ENCODE data around the gene CCDC183. TPM values are rescaled to one million over a fixed set of nuclear protein-coding genes. Genes with fewer than 3 reads are reported as not detected.
"Not testable (repeated sequence)": the region's sequence is repeated elsewhere in the genome, so short reads cannot be mapped to it uniquely, and the experiment has no call there.

The CCDC183 gene
- total RNA-seq, 1 experiment from 2014 or later, result 0.66 TPM

DNA sequence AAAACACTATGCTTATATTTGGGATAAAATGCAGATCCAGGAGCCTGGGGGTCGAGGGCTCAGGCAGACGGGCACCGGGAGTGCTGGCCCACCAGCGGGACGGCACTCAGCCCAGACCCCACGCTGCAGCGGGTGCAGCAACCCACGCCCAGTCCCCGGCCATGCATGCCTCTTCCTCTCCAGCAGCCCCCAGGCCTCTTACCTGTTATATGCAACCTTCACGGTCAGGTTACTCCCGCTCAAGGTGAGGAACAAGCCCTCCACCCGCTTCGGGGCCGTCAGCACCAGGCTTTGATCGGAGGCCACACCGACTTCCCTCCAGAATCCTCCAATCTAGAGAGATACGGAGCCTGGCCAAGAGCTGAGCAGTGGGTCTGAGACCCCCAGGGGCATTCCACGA lies 39.3 kb upstream of the CCDC183 start:
- no peaks in the 10 kb centered on the region for H3K36me3 ChIP-seq (replicated peaks; ENCODE audit: control insufficient read depth, insufficient read depth, low read length)
- DNase-seq, result no peak
- no peak overlapping the region for H3K4me3 ChIP-seq (ENCODE audit: insufficient read depth, low read depth, low read length)
- no peaks in the 10 kb centered on the region for H3K27me3 ChIP-seq (ENCODE audit: control insufficient read depth, insufficient read depth, low read length)

DNA sequence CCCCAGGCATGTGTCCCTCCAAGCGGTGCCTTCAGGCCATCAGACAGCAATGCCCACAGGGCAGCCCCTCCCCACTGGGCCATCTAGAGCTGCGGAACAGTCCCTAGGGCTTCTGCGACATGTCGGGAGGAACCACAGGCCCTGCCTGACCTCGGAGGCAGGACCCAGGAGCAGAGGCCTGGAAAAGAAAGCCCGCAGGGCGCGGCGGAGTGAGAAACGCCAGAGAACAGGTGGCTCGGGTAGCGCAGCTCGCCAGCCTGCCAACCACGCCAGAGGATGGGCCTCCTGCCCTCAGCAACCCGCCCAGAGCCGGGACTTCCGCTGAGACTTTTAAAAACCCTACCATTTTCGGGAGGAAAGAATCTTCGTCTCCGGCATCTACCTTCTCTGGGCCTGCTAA lies 38.8 kb upstream of the CCDC183 start:
- no peaks in the 10 kb centered on the region for H3K27me3 ChIP-seq (ENCODE audit: control insufficient read depth, insufficient read depth, low read length)
- DNase-seq, result peak; percentile 37
- H3K4me3 ChIP-seq (ENCODE audit: insufficient read depth, low read depth, low read length), result no peak overlapping the region
- H3K36me3 ChIP-seq (replicated peaks; ENCODE audit: control insufficient read depth, insufficient read depth, low read length), result no peaks in the 10 kb centered on the region

DNA sequence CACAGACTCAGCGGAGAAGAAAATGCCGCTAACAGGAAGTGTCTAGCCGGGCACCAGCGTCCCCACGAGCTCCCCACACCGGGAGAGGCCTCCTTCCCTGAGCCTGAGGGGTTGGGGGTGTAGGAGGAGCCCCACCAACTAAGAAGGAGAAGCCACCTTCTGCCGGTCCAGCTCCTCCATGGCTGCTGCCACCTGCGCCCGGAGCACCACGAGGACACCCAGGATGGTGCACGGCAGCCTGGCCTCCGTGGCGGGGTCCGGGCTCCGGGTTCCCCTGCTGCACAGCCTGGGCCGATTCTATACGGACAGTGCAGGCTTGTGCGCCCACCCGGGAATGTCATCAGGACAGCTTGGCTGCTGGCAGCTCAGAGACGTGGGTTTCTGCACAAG lies 38.4 kb upstream of the CCDC183 start:
- Histone ChIP-seq H3K27me3 (ENCODE audit: control insufficient read depth, insufficient read depth, low read length) (no peaks in the 10 kb centered on the region), H3K36me3 (replicated peaks; ENCODE audit: control insufficient read depth, insufficient read depth, low read length) (no peaks in the 10 kb centered on the region), H3K4me3 (ENCODE audit: insufficient read depth, low read depth, low read length) (no peak overlapping the region)
- DNase-seq, result peak; percentile 47

DNA sequence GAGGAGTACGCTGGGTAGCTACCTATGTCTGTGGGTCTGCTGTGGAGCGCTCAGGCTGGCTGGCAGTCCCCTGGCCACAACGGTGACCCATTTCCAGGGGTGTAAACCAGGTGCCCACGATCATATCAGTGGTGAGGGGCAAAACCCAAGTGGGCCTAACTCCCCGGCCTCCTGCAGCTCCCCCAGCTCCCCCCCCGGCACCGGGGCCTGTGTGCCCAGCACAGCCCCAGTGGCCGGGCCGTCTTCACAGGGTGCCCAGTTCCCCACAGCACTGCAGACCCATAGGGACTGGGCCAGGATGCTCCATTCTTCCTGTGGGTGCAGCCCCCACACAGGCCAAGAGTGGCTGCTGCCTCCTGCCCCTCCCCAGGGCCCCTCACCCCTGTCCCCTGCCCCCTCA lies 37.1 kb upstream of the CCDC183 start:
- Histone ChIP-seq H3K4me3 (ENCODE audit: insufficient read depth, low read depth, low read length) (no peak overlapping the region), H3K27me3 (ENCODE audit: control insufficient read depth, insufficient read depth, low read length) (no peaks in the 10 kb centered on the region), H3K36me3 (replicated peaks; ENCODE audit: control insufficient read depth, insufficient read depth, low read length) (no peaks in the 10 kb centered on the region)
- DNase-seq, result no peak

DNA sequence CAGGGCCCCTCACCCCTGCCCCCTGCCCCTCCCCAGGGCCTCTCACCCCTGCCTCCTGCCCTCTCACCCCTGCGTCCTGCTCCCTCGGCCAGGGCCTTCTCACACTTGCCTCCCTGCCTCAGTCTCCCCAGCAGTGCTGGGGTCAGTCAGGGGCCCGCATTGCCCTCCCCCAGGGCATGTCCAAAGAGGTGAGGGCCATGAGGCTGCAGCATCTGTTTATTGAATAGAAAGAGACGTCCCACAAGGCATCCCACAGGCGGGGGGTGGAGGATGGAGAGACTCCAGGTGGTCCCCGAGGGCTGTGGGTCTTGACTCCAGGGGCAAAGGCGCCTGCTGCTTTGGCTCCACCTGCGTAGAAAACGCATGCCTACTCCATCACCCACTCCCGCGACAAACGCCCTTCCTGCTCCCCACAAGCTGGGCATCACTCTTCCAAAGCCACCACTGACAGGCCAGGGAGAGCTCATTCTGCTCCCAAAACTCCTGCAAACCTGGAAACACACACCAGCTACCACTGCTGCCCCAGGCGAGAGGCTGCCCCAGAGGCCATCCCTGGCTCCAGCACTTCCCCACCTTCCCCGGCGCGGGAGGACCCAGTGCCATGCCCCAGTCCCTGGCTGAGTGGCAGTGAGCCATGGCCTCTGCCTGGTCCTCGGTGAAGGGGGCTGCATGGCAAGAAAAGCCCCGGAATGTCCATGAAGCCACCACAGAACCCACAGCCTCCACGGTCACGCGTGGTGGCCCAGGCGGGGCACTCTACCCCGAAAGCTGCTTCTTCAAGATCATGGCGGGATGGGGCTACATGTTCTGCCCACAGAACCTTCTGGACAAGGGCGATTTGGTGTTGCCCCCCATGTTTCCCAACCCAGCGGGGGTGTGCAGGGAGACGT lies 36.5 kb upstream of the CCDC183 start:
- no peaks in the 10 kb centered on the region for H3K27me3 ChIP-seq (ENCODE audit: control insufficient read depth, insufficient read depth, low read length)
- H3K4me3 ChIP-seq (ENCODE audit: insufficient read depth, low read depth, low read length), result no peak overlapping the region
- peak; percentile 56 for DNase-seq
- no peaks in the 10 kb centered on the region for H3K36me3 ChIP-seq (replicated peaks; ENCODE audit: control insufficient read depth, insufficient read depth, low read length)

DNA sequence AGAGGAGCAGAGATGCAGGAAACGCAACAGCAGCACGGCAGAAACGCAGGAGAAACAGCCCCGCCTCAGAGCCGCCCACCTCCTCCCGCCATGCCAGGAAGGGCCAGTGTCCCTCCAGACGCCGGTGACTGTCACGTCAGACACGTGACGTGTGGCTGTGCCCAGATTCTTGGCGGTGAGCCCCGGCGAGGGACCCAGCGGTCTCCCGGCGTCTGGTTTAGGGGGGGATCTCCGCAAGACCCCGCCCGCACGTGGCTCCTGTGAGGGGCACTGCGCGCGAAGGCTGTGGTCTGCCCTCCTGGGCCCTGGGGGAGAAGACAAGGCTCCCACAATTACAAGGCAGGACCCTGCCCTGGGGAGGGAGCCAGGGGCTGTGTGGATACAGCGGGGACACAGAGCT lies 35.7 kb upstream of the CCDC183 start:
- H3K4me3 ChIP-seq (ENCODE audit: insufficient read depth, low read depth, low read length), result no peak overlapping the region
- no peaks in the 10 kb centered on the region for H3K27me3 ChIP-seq (ENCODE audit: control insufficient read depth, insufficient read depth, low read length)
- DNase-seq, result peak; percentile 55
- no peaks in the 10 kb centered on the region for H3K36me3 ChIP-seq (replicated peaks; ENCODE audit: control insufficient read depth, insufficient read depth, low read length)

DNA sequence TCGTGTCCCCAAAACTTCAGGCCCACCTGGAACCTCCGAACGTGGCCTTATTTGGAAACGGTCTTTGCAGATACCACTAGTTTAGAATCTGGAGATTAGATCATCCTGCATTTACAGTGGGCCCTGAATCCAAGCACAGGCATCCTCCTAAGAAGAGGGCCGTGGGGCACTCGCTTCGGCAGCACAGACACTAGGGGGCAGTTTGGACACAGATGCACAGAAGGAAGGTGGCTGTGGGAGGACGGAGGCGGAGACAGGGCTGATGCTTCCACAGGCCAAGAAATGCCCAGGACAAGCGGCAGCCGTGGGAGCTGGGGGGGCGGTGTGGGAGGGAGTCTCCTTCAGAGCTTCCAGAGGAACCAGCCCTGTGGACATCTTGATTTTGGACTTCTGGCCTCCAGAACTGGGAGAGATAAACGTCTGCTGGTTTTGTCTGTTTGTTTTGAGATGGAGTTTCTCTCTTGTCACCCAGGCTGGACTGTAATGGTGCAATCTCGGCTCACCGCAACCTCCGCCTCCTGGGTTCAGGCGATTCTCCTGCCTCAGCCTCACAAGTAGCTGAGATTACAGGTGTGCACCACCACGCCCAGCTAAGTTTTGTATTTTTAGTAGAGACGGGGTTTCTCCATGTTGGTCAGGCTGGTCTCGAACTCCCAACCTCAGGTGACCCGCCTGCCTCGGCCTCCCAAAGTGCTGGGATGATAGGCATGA lies 35.1 kb upstream of the CCDC183 start:
- DNase-seq, result peak; percentile 77
- not testable (repeated sequence) for H3K36me3 ChIP-seq (replicated peaks; ENCODE audit: control insufficient read depth, insufficient read depth, low read length); H3K27me3 ChIP-seq (ENCODE audit: control insufficient read depth, insufficient read depth, low read length); H3K4me3 ChIP-seq (ENCODE audit: insufficient read depth, low read depth, low read length)

DNA sequence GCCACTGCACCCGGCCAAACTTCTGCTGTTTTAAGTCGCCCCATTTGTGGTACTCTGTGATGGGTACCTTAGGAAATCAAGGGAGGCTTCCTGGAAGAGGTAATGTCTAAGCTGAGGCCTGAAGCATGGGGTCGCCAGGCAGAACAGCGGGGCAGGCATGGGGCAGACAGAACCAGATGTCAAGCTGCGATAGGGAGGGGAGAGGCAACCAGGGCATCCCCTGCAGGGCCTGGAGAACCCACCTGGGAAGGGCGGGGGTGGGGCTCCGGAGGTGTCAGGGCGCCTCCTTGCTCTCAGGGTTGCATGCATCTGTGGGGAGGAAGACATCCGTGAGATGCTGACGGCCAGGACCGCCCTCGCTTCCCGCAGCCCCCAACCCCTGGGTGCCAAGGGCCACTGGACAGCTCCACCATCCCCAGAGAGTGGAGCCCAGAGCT lies 34.6 kb upstream of the CCDC183 start:
- no peak overlapping the region for H3K4me3 ChIP-seq (ENCODE audit: insufficient read depth, low read depth, low read length)
- peak; percentile 60 for DNase-seq
- no peaks in the 10 kb centered on the region for H3K27me3 ChIP-seq (ENCODE audit: control insufficient read depth, insufficient read depth, low read length)
- H3K36me3 ChIP-seq (replicated peaks; ENCODE audit: control insufficient read depth, insufficient read depth, low read length), result no peaks in the 10 kb centered on the region

DNA sequence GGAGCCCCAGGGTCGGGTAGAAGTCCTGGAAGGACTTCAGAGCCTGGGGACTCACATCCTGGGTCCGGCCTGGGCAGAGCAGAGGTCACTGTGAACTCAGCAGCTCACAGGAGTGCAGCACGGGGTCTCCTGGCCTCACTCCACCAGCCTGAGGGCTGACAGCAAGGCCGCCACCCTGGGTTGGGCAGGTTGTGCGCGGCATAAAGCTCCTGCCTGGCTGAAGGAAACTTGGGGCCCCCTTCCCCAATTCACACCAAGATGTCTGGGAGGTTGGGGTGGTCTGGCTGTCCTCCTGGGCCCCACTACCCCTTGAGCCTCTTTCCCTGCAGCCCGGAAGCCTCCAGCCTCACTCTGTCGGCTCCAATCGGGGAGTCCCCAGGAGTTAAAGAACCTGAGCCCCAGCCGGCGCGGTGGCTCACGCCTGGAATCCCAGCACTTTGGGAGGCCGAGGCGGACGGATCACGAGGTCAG lies 33.9 kb upstream of the CCDC183 start:
- H3K36me3 ChIP-seq (replicated peaks; ENCODE audit: control insufficient read depth, insufficient read depth, low read length), result no peaks in the 10 kb centered on the region
- H3K4me3 ChIP-seq (ENCODE audit: insufficient read depth, low read depth, low read length), result no peak overlapping the region
- no peaks in the 10 kb centered on the region for H3K27me3 ChIP-seq (ENCODE audit: control insufficient read depth, insufficient read depth, low read length)
- DNase-seq, result peak; percentile 56

DNA sequence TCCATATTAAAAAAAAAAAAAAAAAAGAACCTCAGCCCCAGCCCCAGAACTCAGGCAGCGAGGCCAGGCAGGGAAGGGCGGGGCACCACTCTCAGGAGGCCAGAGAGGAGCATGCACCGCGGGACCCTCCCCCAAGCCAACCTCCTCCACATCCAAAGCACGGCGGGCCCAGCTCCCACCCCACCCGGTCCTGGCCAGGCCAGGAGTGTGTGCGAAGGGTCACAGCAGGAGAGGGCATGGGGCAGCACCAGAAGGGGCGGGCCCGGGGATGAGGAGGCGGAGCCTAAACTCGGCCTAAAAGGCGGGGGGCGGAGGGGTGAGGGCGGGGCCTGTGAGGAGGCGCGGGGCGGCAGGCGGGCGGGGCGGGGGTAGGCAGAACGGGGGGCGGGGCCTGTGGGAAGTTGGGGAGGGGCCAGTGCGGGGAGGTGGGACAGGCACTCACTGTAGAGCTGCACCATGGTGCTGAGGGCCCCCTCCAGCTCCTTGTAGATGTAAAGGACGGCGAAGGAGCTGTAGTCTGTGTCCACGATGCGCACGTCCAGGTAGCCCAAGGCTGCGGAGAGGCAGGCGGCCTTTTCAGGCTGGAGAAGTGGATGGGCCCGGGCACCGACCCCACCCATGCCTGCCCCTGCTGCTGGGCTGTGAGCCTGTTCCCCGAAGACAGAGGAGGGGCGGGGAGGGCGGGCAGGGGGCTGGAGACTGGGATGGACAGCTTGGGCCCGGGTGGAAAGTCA lies 33.1 kb upstream of the CCDC183 start:
- DNase-seq, result peak; percentile 99
- Histone ChIP-seq H3K4me3 (ENCODE audit: insufficient read depth, low read depth, low read length) (peak overlapping the region; percentile 21; the same call in 1 of the 2 replicates), H3K36me3 (replicated peaks; ENCODE audit: control insufficient read depth, insufficient read depth, low read length) (no peaks in the 10 kb centered on the region), H3K27me3 (ENCODE audit: control insufficient read depth, insufficient read depth, low read length) (no peaks in the 10 kb centered on the region)

DNA sequence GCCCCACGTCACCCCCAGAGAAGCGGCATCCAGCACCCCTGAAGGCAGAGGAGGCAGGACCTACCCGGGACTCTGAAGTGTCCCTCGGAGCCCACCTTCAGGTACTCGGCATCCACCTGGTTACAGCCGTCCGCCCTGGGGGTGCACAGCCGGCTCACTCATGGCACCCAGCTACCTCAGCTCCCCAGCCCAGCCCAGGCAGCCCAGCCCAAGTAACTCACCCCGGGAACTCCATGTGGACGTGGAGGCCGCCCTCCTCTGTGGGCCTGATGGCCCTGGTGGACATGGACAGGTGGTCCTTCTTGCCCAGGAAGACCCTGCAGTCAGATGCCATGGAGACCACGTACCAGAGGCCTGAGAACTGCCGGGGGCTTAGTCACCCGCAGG lies 32.5 kb upstream of the CCDC183 start:
- no peak for DNase-seq
- Histone ChIP-seq H3K4me3 (ENCODE audit: insufficient read depth, low read depth, low read length) (no peak overlapping the region), H3K27me3 (ENCODE audit: control insufficient read depth, insufficient read depth, low read length) (no peaks in the 10 kb centered on the region), H3K36me3 (replicated peaks; ENCODE audit: control insufficient read depth, insufficient read depth, low read length) (no peaks in the 10 kb centered on the region)

DNA sequence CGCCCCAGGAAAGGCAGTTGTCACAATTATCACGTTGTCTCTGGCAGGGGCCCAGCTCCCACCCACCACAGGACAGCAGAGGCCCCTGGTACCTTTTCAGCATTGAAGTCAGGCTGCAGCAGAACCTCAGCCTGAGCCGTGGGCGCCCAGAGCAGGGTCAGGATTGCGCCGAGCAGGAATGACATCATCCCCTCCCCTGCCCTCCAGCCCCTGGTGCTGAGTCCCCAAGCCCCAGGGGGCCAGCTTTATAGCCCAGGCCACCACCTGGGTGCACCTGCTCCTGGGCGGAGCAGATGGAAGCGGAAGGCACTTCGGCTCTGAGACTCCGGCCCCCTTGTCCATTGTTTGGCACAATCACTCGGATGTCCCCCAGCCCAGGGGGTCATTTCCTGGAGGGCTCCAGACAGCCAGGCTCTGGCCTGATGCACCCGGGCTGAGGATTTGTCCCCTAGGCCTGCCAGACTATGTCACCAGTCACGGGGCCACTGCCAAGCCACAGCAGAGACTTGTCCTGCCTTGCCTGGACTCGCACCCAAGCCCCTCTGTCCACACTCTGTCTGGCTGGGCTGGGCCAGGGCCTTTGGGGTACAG lies 31.7 kb upstream of the CCDC183 start, which contains the start of gene LCN15:
LCN15 (minus strand) TSS at position 218 of the 591 bp plus-strand sequence; CDS start at position 188, 30 bp downstream.
- H3K27me3 ChIP-seq (ENCODE audit: control insufficient read depth, insufficient read depth, low read length), result no peaks in the 10 kb centered on the region
- DNase-seq, result no peak
- H3K36me3 ChIP-seq (replicated peaks; ENCODE audit: control insufficient read depth, insufficient read depth, low read length), result no peaks in the 10 kb centered on the region
- H3K4me3 ChIP-seq (ENCODE audit: insufficient read depth, low read depth, low read length), result peak within 1 kb of the TSS; percentile 21; the same call in 1 of the 2 replicates

DNA sequence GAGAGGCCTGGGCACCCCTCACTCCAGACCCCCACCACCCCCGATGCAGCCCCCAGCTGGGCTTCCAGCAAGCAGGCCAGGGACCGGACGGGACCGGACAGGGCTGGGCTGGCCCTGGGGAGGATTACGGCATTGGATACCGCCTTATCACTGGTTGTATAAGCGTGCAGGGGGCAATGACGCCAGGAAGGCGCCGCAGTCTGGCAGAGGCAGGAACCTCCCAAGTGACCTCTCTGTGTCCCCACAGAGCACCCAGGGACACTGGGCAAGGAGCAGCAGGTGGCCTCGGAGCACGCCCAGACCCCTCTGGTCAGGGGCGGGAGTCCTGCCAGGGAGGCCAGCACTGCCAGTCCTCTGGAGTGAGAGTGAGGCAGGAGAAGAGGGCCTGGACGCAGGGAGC lies 31.1 kb upstream of the CCDC183 start:
- no peak overlapping the region for H3K4me3 ChIP-seq (ENCODE audit: insufficient read depth, low read depth, low read length)
- no peaks in the 10 kb centered on the region for H3K36me3 ChIP-seq (replicated peaks; ENCODE audit: control insufficient read depth, insufficient read depth, low read length)
- H3K27me3 ChIP-seq (ENCODE audit: control insufficient read depth, insufficient read depth, low read length), result no peaks in the 10 kb centered on the region
- DNase-seq, result no peak

DNA sequence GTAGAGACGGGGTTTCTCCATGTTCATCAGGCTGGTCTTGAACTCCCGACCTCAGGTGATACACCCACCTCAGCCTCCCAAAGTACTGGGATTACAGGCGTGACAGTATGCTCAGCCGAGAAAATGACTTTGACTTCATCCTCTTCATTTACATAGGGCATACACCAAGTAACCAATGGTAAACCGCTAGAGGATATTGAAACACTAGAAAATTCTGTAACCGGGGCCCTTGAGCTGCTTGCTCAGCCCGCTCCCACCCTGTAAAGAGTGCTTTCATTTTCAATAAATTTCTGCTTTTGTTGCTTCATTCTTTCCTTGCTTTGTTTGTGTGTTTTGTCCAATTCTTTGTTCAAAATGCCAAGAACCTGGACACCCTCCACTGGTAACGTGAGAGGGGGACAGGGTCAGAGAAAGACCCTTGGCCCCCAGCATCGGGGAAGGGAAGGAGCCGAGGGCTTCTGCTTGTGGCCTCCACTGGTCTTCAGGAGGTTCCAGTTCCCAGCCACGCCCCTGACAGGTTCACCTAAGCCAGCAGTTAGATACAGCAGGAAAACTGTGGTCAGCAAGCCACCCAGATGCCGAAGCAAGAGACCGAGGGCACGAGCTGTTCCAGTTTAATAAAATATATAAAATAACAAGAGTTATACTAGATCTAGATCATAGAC lies 30.3 kb upstream of the CCDC183 start:
- H3K27me3 ChIP-seq (ENCODE audit: control insufficient read depth, insufficient read depth, low read length); H3K36me3 ChIP-seq (replicated peaks; ENCODE audit: control insufficient read depth, insufficient read depth, low read length); H3K4me3 ChIP-seq (ENCODE audit: insufficient read depth, low read depth, low read length): not testable (repeated sequence)

More for the DNA sequence above, 30.3 kb upstream of the CCDC183 start:
- not testable (repeated sequence) for DNase-seq
